Ascending aorta (tissue), 2 donors: Measurements from ENCODE around the gene LRRC27. TPM values are rescaled to one million over a fixed set of nuclear protein-coding genes. Genes with fewer than 3 reads are reported as not detected.

Experiments
- DNase-seq, 2 donors: peaks; one replicate each; pipeline ENCODE4 v3.0.0-alpha.2; 2019; ENCODE audit warnings: low spot score in 2 of 2
- H3K27ac ChIP-seq, 2 donors: fragments of 200-600 bp; sonication (generic); one replicate each; pipeline ENCODE4 v1.5.1; 2016 to 2017; ENCODE audit warnings: mild to moderate bottlenecking in 1 of 2
- H3K27me3 ChIP-seq: fragments of 200-600 bp; sonication (generic); one replicate; pipeline ENCODE4 v1.5.1; 2017
- H3K36me3 ChIP-seq, 2 donors: fragments of 200-600 bp; sonication (generic); one replicate each; pipeline ENCODE4 v1.5.1; 2016
- H3K4me1 ChIP-seq, 2 donors: fragments of 200-600 bp; sonication (generic); one replicate each; pipeline ENCODE4 v1.5.1; 2016 to 2017; ENCODE audit warnings: mild to moderate bottlenecking in 1 of 2
- H3K4me3 ChIP-seq, 2 donors: fragments of 200-600 bp; sonication (generic); one replicate each; pipeline ENCODE4 v1.5.1; 2016 to 2017; ENCODE audit warnings: mild to moderate bottlenecking in 1 of 2
- H3K9me3 ChIP-seq, 2 donors: fragments of 200-600 bp; sonication (generic); one replicate each; pipeline ENCODE4 v1.5.1; 2016
- intact Hi-C: fragments of 100-400 bp; cut with DNase I; formaldehyde crosslinking; loops from one replicate; pipeline ENCODE4 v1.15.1; 2023
- total RNA-seq: library from RNA; depleted of rRNA; stranded (reverse); fragments of >200 nt; gene quantifications from one replicate; pipeline ENCODE4 v1.1.0, GENCODE V29; 2016
- TF ChIP-seq, protein P1 (sequence below), 3 experiments: fragments of 200-600 bp in 2 of 3; fragments of 450-650 bp in 1 of 3; sonication (generic) in 2 of 3; IDR thresholded peaks; one replicate each; pipeline ENCODE4 v1.5.1; 2016 to 2019; ENCODE audit warnings: antibody characterized with exemption in 3 of 3, mild to moderate bottlenecking in 1 of 3, moderate library complexity in 1 of 3

The LRRC27 gene
- total RNA-seq, 1 donor from 2014 or later: 2.0 TPM

- Histone ChIP-seq H3K27me3 (no peaks in the 10 kb centered on the region), H3K27ac (peak overlapping the region; percentile 66 to 81), H3K4me3 (peak overlapping the region; percentile 70 to 97), H3K9me3 (no peaks in the 10 kb centered on the region), H3K4me1 (peaks cover 6 to 8% of the 10 kb centered on the region in 2 donors), H3K36me3 (no peaks in the 10 kb centered on the region)
- intact Hi-C loops: loop anchor here (1.0 to 10.0 kb wide), 8 partner anchors 22 to 1066 kb away; partner anchors contain the start of genes BNIP3, ECHS1, PAOX and TUBGCP2
- peak in 1 of 2 donors; percentile 62 for DNase-seq
- TF ChIP-seq, protein P1, sequence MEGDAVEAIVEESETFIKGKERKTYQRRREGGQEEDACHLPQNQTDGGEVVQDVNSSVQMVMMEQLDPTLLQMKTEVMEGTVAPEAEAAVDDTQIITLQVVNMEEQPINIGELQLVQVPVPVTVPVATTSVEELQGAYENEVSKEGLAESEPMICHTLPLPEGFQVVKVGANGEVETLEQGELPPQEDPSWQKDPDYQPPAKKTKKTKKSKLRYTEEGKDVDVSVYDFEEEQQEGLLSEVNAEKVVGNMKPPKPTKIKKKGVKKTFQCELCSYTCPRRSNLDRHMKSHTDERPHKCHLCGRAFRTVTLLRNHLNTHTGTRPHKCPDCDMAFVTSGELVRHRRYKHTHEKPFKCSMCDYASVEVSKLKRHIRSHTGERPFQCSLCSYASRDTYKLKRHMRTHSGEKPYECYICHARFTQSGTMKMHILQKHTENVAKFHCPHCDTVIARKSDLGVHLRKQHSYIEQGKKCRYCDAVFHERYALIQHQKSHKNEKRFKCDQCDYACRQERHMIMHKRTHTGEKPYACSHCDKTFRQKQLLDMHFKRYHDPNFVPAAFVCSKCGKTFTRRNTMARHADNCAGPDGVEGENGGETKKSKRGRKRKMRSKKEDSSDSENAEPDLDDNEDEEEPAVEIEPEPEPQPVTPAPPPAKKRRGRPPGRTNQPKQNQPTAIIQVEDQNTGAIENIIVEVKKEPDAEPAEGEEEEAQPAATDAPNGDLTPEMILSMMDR (IDR thresholded peaks at IDR 0.05): no peak
These were observed 23.2 kb upstream of the LRRC27 start for GRCh38 chr10:132308587-132309470.

GRCh38 chr10:132309471-132309865, 22.5 kb upstream of the LRRC27 start:
- peak in 1 of 2 donors; percentile 54 for DNase-seq
- no peaks in the 10 kb centered on the region for H3K27me3 ChIP-seq
- H3K36me3 ChIP-seq: no peaks in the 10 kb centered on the region
- H3K4me1 ChIP-seq: peaks cover 6 to 8% of the 10 kb centered on the region in 2 donors
- no peaks in the 10 kb centered on the region for H3K9me3 ChIP-seq
- H3K4me3 ChIP-seq: no peak overlapping the region
- TF ChIP-seq, protein P1 (IDR thresholded peaks at IDR 0.05): no peak
- intact Hi-C loops: loop anchor here (5.0 to 10.0 kb wide), 6 partner anchors 43 to 1065 kb away; partner anchors contain the start of genes BNIP3, ECHS1, PAOX and TUBGCP2
- no peak overlapping the region for H3K27ac ChIP-seq

- Histone ChIP-seq H3K27me3 (no peaks in the 10 kb centered on the region), H3K4me3 (no peak overlapping the region), H3K27ac (no peak overlapping the region), H3K4me1 (peaks cover 6 to 8% of the 10 kb centered on the region in 2 donors), H3K9me3 (no peaks in the 10 kb centered on the region), H3K36me3 (no peaks in the 10 kb centered on the region)
- TF ChIP-seq, protein P1 (IDR thresholded peaks at IDR 0.05): no peak
- DNase-seq: peak in 1 of 2 donors; percentile 56
- intact Hi-C loops: loop anchor here (5.0 to 10.0 kb wide), 6 partner anchors 42 to 1065 kb away; partner anchors contain the start of genes BNIP3, ECHS1, PAOX and TUBGCP2
These were observed 22.0 kb upstream of the LRRC27 start for GRCh38 chr10:132309879-132310591.

- peak in 1 of 2 donors; percentile 53 for DNase-seq
- H3K27ac ChIP-seq: no peak overlapping the region
- intact Hi-C loops: no loop called here
- no peaks in the 10 kb centered on the region for H3K27me3 ChIP-seq
- no peaks in the 10 kb centered on the region for H3K9me3 ChIP-seq
- H3K36me3 ChIP-seq: no peaks in the 10 kb centered on the region
- peaks cover 6 to 8% of the 10 kb centered on the region in 2 donors for H3K4me1 ChIP-seq
- TF ChIP-seq, protein P1 (IDR thresholded peaks at IDR 0.05): no peak
- no peak overlapping the region for H3K4me3 ChIP-seq
These were observed 21.2 kb upstream of the LRRC27 start for GRCh38 chr10:132310701-132311337.

DNA sequence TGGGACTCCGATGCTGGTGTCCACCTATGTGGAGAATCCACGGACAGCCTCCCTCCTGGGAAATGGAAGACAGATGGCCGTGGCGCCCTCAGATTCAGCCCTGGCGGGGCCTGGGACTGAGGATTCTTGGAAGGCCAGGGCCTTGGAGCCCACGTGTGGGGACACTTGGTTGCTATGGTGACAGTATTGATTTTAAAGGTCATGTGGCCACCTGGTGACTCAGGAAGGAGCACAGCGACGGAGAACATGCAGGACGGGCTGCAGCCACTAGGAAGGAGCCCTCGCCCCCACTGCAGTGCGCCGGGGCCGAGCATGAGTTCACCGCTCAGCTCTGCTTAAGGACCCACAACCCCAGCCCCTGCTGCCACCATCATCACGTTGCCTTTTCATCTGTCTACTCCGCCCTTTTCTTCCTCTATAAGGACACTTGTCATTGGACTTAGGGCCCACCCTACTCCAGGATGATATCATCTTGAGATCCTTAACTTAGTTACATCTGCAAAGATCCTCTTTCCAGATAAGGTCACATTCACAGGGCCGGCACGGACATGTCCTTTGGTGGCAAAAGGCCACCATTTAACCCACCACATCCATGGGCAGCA, 20.6 kb upstream of the LRRC27 start:
- no peaks in the 10 kb centered on the region for H3K27me3 ChIP-seq
- H3K4me3 ChIP-seq: no peak overlapping the region
- no peak overlapping the region for H3K27ac ChIP-seq
- peak in 1 of 2 donors; percentile 37 for DNase-seq
- peaks cover 6 to 8% of the 10 kb centered on the region in 2 donors for H3K4me1 ChIP-seq
- no peaks in the 10 kb centered on the region for H3K9me3 ChIP-seq
- intact Hi-C loops: no loop called here
- no peaks in the 10 kb centered on the region for H3K36me3 ChIP-seq
- TF ChIP-seq, protein P1 (IDR thresholded peaks at IDR 0.05): no peak
